OCI-LY3 (cell line): ENCODE data around the gene NLGN2.

ENCODE experiments used
- EZH2phosphoT487 ChIP-seq: fragments of 200-600 bp; shearing (Covaris generic); IDR thresholded peaks from 2 replicates; pipeline ENCODE4 v1.6.1; 2018; ENCODE audit warnings: antibody characterized with exemption, mixed run types, low read depth
- TF ChIP-seq, protein P1 (sequence below): fragments of 200-600, 300-600 bp; sonication (generic); IDR thresholded peaks from 2 replicates; pipeline ENCODE4 v1.5.1; 2014; ENCODE audit warnings: antibody characterized with exemption, low read length, low read depth

DNA sequence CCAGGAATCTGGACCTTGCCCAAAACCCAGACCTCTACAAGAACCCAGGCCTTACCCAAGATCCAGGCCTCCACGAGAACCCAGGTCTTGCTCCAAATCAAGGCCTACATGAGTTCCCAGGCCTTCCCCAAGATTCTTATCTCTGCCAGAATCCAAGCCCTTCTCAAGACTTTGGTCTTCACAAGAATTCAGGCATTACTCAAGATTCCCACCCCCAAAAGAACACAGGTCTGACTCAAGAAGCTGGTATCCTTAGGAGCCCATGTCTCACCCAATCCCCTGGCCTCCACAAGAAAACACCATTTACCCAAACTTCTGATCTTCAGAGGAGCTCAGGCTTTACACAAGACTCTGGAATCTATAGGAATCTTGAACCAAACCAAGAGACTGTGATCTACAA lies 23.6 kb downstream of the NLGN2 start:
- TF ChIP-seq, protein P1, sequence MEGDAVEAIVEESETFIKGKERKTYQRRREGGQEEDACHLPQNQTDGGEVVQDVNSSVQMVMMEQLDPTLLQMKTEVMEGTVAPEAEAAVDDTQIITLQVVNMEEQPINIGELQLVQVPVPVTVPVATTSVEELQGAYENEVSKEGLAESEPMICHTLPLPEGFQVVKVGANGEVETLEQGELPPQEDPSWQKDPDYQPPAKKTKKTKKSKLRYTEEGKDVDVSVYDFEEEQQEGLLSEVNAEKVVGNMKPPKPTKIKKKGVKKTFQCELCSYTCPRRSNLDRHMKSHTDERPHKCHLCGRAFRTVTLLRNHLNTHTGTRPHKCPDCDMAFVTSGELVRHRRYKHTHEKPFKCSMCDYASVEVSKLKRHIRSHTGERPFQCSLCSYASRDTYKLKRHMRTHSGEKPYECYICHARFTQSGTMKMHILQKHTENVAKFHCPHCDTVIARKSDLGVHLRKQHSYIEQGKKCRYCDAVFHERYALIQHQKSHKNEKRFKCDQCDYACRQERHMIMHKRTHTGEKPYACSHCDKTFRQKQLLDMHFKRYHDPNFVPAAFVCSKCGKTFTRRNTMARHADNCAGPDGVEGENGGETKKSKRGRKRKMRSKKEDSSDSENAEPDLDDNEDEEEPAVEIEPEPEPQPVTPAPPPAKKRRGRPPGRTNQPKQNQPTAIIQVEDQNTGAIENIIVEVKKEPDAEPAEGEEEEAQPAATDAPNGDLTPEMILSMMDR, result no peak
- TF ChIP-seq EZH2phosphoT487, result no peak
